Right lobe of liver (tissue), 6 donors: ENCODE data around the gene ZFR2. TPM values are rescaled to one million over a fixed set of nuclear protein-coding genes. Genes with fewer than 3 reads are reported as not detected.
A peak's percentile ranks its signal among the peaks of the same experiment; 100 is the strongest.
"Not testable (repeated sequence)": the region's sequence is repeated elsewhere in the genome, so short reads cannot be mapped to it uniquely, and the experiment has no call there.

Experiments used
- ATAC-seq, 4 donors: fragments of 200-7000 bp; cut with Tn5 transposase; one replicate each; pipeline ENCODE4 v1.9.1; 2020; ENCODE audit warnings: mild to moderate bottlenecking in 4 of 4, moderate library complexity in 4 of 4
- DNase-seq, 3 donors: peaks; one replicate each; pipeline ENCODE4 v3.0.0-alpha.2; 2020
- H3K27ac ChIP-seq, 3 donors: fragments of 200-600 bp; one replicate each; pipeline ENCODE4 v1.8.0; 2022
- H3K27me3 ChIP-seq, 2 donors: fragments of 200-600 bp; one replicate each; pipeline ENCODE4 v1.8.0; 2022
- H3K36me3 ChIP-seq, 4 donors: fragments of 200-600 bp; sonication (generic) in 1 of 4; one replicate each; pipeline versions ENCODE4 v1.5.1 to v1.8.0; 2017 to 2022; ENCODE audit warnings: control low read depth in 1 of 4
- H3K4me1 ChIP-seq, 4 donors: fragments of 200-600 bp; sonication (generic) in 1 of 4; one replicate each; pipeline versions ENCODE4 v1.5.1 to v1.8.0; 2017 to 2022; ENCODE audit warnings: control low read depth in 1 of 4
- H3K4me3 ChIP-seq, 3 donors: fragments of 200-600 bp; one replicate each; pipeline ENCODE4 v1.8.0; 2022
- H3K9me3 ChIP-seq, 4 donors: fragments of 200-600 bp; sonication (generic) in 1 of 4; one replicate each; pipeline versions ENCODE4 v1.5.1 to v1.8.0; 2017 to 2022; ENCODE audit warnings: control low read depth in 1 of 4
- CTCF ChIP-seq, 4 donors: fragments of 200-600 bp in 3 of 4; fragments of 450-650 bp in 1 of 4; IDR thresholded peaks; one replicate each; pipeline versions ENCODE4 v1.5.1 to v1.8.0; 2016 to 2022; ENCODE audit warnings: antibody characterized with exemption in 4 of 4, mild to moderate bottlenecking in 2 of 4
- POLR2A ChIP-seq: fragments of 450-650 bp; IDR thresholded peaks from one replicate; pipeline ENCODE4 v1.6.1; 2017; ENCODE audit warnings: antibody characterized with exemption, mild to moderate bottlenecking
- WGBS: methylation state at CpG from one replicate; pipeline ENCODE4 v1.1.6; 2018; ENCODE audit warnings: low coverage, low lambda C conversion rate; ENCODE audit not compliant: insufficient coverage; ENCODE audit errors: missing lambda C conversion rate; 5-methylcytosine and 5-hydroxymethylcytosine counted together
- intact Hi-C, 2 donors: fragments of 100-400 bp; cut with DNase I; formaldehyde crosslinking; loops; one replicate each; pipeline versions ENCODE4 v1.11.2 to v1.14.1; 2022
- total RNA-seq, 6 experiments: library from RNA; depleted of rRNA in 2 of 6; stranded (reverse); fragments of >200 nt in 2 of 6; fragmentation: NEBNext Ultra II Directional in 3 of 6; extraction: Animal tissue kit (Norgen Biotek cat#: 25700) in 3 of 6; gene quantifications; one replicate each; pipeline versions ENCODE4 v1.1.0 to v1.2.4, GENCODE V29; 2016 to 2023
- donor health status: DM: no; HTN: yes; CAD: no.
- donor health status: DM: no; HTN: no; CAD: no.
- donor health status: DM: no; HTN: no; CAD: no.
- donor health status: DM: no; HTN: yes; CAD: no.
- donor health status: DM: no; HTN: yes; CAD: no.

The ZFR2 gene
- total RNA-seq, 6 experiments from 2014 or later, result not detected

- no peak overlapping the region for H3K4me3 ChIP-seq
- H3K27ac ChIP-seq, result no peak overlapping the region
- H3K27me3 ChIP-seq, result no peaks in the 10 kb centered on the region
- H3K36me3 ChIP-seq, result no peaks in the 10 kb centered on the region
- no peaks in the 10 kb centered on the region for H3K9me3 ChIP-seq
- no peaks in the 10 kb centered on the region for H3K4me1 ChIP-seq
- DNase-seq (no peak), ATAC-seq (peak in 1 of 4 donors; percentile 3)
- no CpG with 5 or more reads among the region's 31 CpGs for WGBS
- TF ChIP-seq CTCF (IDR thresholded peaks at IDR 0.05) (no peak), POLR2A (no peak)
- intact Hi-C loops, result no loop called here
Measured at GRCh38 chr19:3818918-3819317, 49.9 kb downstream of the ZFR2 start.

GRCh38 chr19:3818466-3818865 is 50.4 kb downstream of the ZFR2 start:
- intact Hi-C loops, result no loop called here
- no peak for TF ChIP-seq CTCF (IDR thresholded peaks at IDR 0.05)
- TF ChIP-seq POLR2A, result no peak
- Histone ChIP-seq H3K36me3 (no peaks in the 10 kb centered on the region), H3K27me3 (no peaks in the 10 kb centered on the region), H3K27ac (no peak overlapping the region), H3K9me3 (no peaks in the 10 kb centered on the region), H3K4me3 (no peak overlapping the region), H3K4me1 (no peaks in the 10 kb centered on the region)
- peak in 3 of 4 donors; percentile 15 to 66 (median 35) for ATAC-seq
- WGBS, result 24% methylated on average over 9 of the region's 11 CpGs
- DNase-seq, result no peak

- no peaks in the 10 kb centered on the region for H3K36me3 ChIP-seq
- H3K4me3 ChIP-seq, result no peak overlapping the region
- ATAC-seq (no peak), DNase-seq (no peak)
- no peaks in the 10 kb centered on the region for H3K9me3 ChIP-seq
- no peak overlapping the region for H3K27ac ChIP-seq
- TF ChIP-seq POLR2A (no peak), CTCF (IDR thresholded peaks at IDR 0.05) (no peak)
- no peaks in the 10 kb centered on the region for H3K27me3 ChIP-seq
- H3K4me1 ChIP-seq, result no peaks in the 10 kb centered on the region
- 58% methylated on average over 6 of the region's 8 CpGs for WGBS
- intact Hi-C loops, result no loop called here
Measured at GRCh38 chr19:3817761-3818160, 51.1 kb downstream of the ZFR2 start.

GRCh38 chr19:3816566-3817218 is 52.1 kb downstream of the ZFR2 start:
- DNase-seq, result no peak
- Histone ChIP-seq H3K4me3 (no peak overlapping the region), H3K27ac (no peak overlapping the region), H3K27me3 (no peaks in the 10 kb centered on the region), H3K4me1 (no peaks in the 10 kb centered on the region), H3K9me3 (no peaks in the 10 kb centered on the region), H3K36me3 (no peaks in the 10 kb centered on the region)
- intact Hi-C loops, result no loop called here
- WGBS, result 89% methylated on average over 14 of the region's 45 CpGs
- no peak for TF ChIP-seq POLR2A
- TF ChIP-seq CTCF (IDR thresholded peaks at IDR 0.05), result no peak
- no peak for ATAC-seq

GRCh38 chr19:3816148-3816547 is 52.7 kb downstream of the ZFR2 start:
- ATAC-seq, intact Hi-C loops, H3K9me3 ChIP-seq, H3K27me3 ChIP-seq, DNase-seq, H3K27ac ChIP-seq, H3K4me1 ChIP-seq, H3K4me3 ChIP-seq, H3K36me3 ChIP-seq: not testable (repeated sequence)
- WGBS, result 97% methylated on average over 5 of the region's 9 CpGs
